RPMI8226 (cell line): ENCODE measurements around the gene SDHB.
A peak's percentile ranks its signal among the peaks of the same experiment; 100 is the strongest.

Experiments used
- DNase-seq: peaks from one replicate; pipeline ENCODE4 v3.0.0-alpha.2; 2015

The SDHB gene

DNA sequence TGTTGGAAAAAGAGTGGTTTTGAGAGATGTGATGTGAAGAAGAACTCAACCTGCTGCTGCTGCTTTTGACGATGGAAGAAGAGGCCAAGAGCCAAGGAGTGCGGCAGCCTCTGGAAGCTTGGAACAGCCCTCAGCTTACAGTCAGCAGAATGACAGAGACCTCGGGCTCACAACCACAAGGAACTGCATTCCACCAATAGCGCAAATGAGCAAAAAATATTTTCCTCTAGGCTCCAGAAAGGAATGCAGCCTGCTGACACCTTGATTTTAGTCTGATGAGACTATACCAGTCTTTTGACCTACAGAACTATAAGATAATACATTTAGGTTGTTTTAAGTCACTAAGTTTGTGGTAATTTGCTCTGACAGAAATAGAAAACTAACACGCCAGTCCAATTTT, 10.2 kb downstream of the SDHB start:
- no peak for DNase-seq

- no peak for DNase-seq
These were observed 13.7 kb downstream of the SDHB start for GRCh38 chr1:17040135-17040534.

DNA sequence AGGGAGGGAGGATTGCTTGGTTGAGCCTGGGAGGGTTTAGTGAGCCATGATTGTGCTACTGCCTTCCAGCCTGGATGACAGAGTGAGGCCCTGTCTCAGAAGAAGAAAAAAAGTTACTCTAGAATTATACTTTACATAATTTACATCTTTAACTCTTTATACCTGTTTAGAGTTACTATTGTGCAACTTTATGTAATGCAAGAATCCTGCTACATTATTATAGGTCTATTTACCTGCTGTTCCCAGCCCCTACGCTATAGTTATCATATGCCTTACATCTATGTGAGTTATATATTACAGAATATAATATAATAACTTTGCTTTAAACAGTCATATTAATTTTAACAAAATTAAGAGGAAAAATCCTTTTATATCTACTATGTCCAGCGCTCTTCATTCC, 14.3 kb downstream of the SDHB start:
- DNase-seq, result no peak

DNA sequence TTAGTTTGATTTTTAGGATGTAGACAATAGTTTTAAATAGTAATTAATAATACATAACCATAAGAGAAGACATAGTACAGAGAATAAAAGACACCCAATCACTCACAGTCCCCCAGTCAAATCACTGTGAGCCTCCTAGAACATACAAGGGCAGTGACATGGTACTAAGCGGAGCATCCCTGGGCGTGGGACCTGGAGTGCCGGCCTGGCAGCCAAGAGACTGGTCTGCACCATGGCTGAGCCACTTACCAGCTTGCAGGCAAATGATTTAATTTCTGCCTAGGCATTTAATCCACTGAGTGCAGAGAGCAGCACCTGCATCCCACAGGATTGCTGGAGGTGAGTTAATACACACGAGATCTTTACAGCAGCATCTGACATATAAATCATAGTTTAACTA, 20.4 kb downstream of the SDHB start:
- DNase-seq, result no peak

- DNase-seq, result no peak
These were observed 21.1 kb downstream of the SDHB start for GRCh38 chr1:17032741-17033140.

DNA sequence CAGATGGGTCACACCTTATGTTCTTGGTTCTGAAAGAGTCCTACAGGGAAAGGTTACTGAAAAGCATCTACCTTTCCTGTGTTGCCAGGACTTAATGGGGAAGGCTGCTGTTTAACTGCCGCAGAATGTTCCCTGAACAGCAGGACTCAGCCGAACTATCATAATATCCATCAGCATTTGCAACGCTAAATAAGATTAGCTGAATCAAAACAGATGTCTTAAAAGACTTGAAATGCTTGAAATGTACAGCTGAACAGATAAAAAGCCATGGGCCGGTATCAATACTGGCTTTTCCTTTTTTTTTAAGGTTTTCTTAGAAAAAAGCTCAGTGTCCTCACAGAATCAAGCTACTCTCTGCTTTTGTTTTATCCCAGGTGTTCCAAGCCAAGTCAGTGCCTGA, 22.4 kb downstream of the SDHB start:
- no peak for DNase-seq

DNA sequence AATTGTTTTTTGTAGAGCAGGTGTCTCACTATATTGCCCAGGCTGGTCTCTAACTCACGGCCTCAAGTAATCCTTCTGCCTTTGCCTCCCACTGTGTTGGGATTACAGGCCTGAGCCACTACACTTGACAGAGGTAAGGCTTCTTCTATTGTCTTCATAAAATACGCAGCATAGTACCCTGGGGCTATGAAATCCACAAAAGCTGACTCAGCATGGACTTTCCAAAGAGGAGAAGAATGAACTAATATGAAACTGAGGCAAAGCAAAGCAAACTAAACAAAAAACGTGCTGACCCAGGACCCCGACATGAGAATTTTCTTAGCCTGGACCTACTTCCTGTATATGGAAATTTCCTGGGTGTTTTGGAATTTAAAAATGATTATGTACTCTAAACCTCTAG, 23.6 kb downstream of the SDHB start:
- DNase-seq, result no peak

- DNase-seq, result no peak
These were observed 25.1 kb downstream of the SDHB start for GRCh38 chr1:17028662-17029188.

GRCh38 chr1:17027900-17028299, 25.9 kb downstream of the SDHB start:
- peak; percentile 30 for DNase-seq

DNA sequence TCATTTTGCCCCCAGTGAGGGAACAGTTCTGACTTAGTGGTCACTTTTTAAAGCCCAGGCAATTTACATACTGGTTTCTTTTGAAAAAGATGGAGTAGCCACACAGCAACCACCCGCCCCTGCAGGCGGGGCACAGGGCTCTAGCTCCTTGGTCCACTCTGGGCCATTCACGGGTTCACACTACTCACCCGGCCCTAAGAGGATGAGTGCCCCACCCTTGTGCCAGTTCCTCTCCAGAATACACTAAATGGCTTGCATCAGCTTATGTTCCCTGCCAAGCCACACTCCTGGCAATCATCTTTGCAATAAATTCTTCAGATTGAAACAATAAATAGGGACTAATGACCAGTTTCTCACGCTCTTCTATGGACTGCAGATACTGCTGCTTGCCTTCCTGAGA, 26.4 kb downstream of the SDHB start:
- no peak for DNase-seq

DNA sequence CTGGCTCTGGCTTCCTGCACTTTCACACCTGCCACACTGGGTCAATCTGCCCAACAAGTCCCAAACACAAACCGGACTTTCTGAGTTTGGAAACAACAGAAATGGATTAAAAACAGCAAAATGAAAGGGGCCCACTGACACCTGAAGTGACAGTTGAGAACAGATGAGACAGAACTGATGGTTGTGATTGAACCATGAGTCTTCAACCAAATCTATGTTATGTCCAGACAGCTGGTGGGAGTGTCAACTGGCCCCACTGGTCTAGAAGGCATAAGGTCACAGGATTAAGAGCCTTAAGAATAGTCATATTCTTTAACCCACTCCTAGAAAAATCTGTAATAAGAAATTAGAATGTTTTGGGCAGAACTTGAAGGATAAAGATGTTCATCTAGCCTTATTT, 29.1 kb downstream of the SDHB start:
- DNase-seq, result no peak

- DNase-seq, result no peak
These were observed 30.3 kb downstream of the SDHB start for GRCh38 chr1:17023573-17023972.

GRCh38 chr1:17023102-17023501, 30.7 kb downstream of the SDHB start:
- no peak for DNase-seq

- no peak for DNase-seq
These were observed 31.9 kb downstream of the SDHB start for GRCh38 chr1:17021896-17022295.

GRCh38 chr1:17020502-17020901, 33.3 kb downstream of the SDHB start:
- DNase-seq, result no peak

- DNase-seq, result peak; percentile 77
These were observed 35.0 kb downstream of the SDHB start for GRCh38 chr1:17018849-17019248.

- no peak for DNase-seq
These were observed 36.4 kb downstream of the SDHB start for GRCh38 chr1:17017435-17017834.

GRCh38 chr1:17016317-17016661, 37.5 kb downstream of the SDHB start:
- DNase-seq, result no peak

DNA sequence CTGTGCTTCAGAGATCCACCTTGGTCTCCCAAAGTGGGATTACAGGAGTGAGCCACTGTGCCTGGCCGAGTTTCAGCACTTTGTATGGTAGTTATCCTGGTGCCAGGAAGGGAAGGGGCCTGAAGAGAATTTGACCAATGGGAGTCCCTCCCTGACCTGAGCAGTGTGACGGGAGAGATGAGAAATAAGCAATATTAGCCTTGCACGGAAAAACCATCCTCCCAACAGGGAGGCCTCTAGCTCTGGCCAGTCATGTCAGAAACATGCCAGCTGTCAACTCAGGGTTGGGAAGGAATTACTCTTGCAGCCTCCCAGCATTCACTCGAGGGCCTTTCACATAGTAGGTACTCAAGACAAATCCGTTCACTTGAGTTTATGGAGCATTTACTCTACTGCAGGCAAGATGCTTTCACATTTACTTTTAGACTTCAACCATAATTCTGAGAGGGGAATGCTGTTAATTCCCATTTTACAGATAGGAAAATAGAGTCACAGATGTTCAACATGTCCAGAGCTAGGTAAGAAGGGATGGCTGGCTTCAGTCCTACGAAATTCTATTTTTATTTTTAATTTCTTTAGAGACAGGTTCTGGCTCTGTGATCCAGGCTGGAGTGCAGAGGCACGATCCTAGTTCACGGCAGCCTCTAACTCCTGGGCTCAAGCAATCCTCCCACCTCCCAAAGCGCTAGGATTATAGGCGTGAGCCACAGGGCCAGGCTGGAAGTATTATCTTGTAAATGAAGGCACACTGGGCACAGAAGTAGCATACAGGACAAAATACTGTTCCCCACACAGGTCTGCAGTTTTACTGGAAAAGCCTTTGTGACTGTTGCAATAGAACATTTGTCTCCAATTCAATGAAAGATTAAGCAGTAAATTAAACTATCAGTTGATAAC, 38.9 kb downstream of the SDHB start:
- no peak for DNase-seq

GRCh38 chr1:17013491-17014320, 40.1 kb downstream of the SDHB start:
- peak; percentile 76 for DNase-seq

- DNase-seq, result peak; percentile 59
These were observed 40.9 kb downstream of the SDHB start for GRCh38 chr1:17012775-17013490.

DNA sequence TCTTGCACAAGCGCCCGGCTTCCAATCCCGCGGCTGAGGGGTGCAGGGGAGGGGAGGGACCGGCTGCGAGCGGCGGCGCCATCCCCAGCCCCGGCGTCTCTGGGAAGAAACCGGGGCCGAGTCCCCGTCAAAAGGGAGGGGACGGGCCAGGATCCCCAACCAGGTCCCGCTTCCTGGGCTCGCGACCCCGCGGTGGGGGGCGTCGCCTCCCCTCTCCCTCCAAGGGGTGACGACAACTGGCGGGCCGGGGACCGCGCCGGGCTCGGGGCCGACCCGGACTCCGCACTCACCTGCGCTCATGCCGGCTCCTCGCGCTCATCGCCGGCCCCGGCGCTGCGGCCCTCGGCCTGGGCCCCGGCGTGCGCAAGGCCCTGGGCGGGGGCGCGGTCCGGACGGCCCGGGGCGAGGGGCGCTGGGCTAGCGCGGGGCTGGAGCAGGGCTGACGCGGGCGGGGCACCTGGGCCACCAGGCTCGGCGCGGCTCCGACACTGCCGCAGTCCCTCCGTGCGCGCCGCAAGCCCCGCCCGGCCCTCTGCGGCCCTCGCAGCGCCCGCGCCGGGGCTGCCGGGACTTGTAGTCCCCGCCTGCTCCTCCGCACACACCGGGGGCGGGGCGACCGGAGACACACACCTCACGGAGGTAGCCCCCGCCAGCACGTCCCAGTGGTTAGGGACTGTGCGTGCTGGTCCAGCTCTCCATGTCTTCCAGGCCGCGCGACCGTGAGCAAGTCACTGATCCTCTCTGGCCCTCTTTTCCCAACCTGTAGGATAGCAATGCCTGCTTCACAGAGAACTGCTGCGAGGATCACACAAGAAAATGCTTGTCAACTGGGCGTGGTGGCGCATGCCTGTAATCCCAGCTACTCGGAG, 42.2 kb downstream of the SDHB start, which contains the start of gene ATP13A2:
ATP13A2 (minus strand) TSS at position 490 of the 869 bp plus-strand sequence; CDS start at position 300, 190 bp downstream.
- peak; percentile 96 for DNase-seq
